Adipose tissue (tissue), 3 donors: ENCODE results near the gene EED. TPM values are rescaled to one million over a fixed set of nuclear protein-coding genes. Genes with fewer than 3 reads are reported as not detected.

Source experiments
- H3K27ac ChIP-seq: one replicate; pipeline ENCODE4 v1.5.1; 2013; ENCODE audit warnings: low read depth, low read length
- WGBS, 3 donors: extraction: QIAGEN DNeasy Blood & Tissue Kit; methylation state at CpG; one replicate each; pipeline ENCODE4 v1.1.7; 2013; 5-methylcytosine and 5-hydroxymethylcytosine counted together
- polyA plus RNA-seq, 3 donors: library from polyadenylated mRNA; stranded (reverse); fragments of 200-250 nt; gene quantifications; one replicate each; pipeline ENCODE4 v1.2.3, GENCODE V29; 2013
- donor health status: healthy with polysubstance abuse.
- donor health status: Bipolar disorder and iron deficiency.
- donor health status: healthy.

EED gene
- polyA plus RNA-seq, 3 donors, result 6.3 to 15.6 (median 9.5) TPM

GRCh38 chr11:86241956-86242535, 2.5 kb upstream of the EED start:
- H3K27ac ChIP-seq, result no peak overlapping the region
- WGBS, 3 donors, result 73 to 87% (median 73%) methylated on average over 4 of the region's 4 CpGs

GRCh38 chr11:86243396-86243795, 1.2 kb upstream of the EED start:
- H3K27ac ChIP-seq, result no peak overlapping the region
- WGBS, 3 donors, result 58 to 80% (median 67%) methylated on average over 2 of the region's 2 CpGs

DNA sequence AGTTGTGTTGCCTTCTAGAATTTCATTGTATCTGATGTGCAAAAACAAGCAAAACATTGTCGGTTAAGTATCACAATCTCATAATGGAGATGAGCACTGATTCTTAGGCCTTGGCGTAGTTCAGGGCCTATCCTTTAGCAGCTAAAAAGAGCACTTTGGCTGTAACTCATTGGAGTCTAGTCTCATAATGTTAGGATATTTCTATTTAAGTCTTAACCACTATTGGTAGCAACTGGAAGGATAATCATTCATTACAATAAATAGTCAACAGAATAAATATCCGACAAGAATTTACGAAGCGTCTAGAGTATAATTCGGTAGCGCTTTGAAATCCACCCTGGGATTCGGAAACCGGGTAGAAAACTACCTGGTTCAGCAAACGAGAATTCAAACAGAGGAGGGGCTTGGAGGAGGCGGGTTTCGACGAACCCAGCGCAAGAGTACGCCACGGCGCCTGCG, 461 bp upstream of the EED start:
- no peak overlapping the region for H3K27ac ChIP-seq
- 1 to 2% (median 1%) methylated on average over 18 of the region's 18 CpGs for WGBS, 3 donors

- 0 to 1% (median 1%) methylated on average over 38 of the region's 38 CpGs for WGBS, 3 donors
- peak overlapping the region; percentile 43 for H3K27ac ChIP-seq
Measured at GRCh38 chr11:86245369-86246292, 1.1 kb downstream of the EED start.

GRCh38 chr11:86246293-86246675, 1.7 kb downstream of the EED start:
- H3K27ac ChIP-seq, result no peak overlapping the region
- WGBS, 3 donors, result 58 to 62% (median 59%) methylated on average over 5 of the region's 5 CpGs

- no peak overlapping the region for H3K27ac ChIP-seq
- WGBS, 3 donors, result 87 to 91% (median 90%) methylated on average over 1 of the region's 1 CpG
Measured at GRCh38 chr11:86247608-86248007, 3.1 kb downstream of the EED start.

GRCh38 chr11:86248609-86249008, 4.1 kb downstream of the EED start:
- 91 to 95% (median 92%) methylated on average over 4 of the region's 4 CpGs for WGBS, 3 donors
- H3K27ac ChIP-seq, result no peak overlapping the region

DNA sequence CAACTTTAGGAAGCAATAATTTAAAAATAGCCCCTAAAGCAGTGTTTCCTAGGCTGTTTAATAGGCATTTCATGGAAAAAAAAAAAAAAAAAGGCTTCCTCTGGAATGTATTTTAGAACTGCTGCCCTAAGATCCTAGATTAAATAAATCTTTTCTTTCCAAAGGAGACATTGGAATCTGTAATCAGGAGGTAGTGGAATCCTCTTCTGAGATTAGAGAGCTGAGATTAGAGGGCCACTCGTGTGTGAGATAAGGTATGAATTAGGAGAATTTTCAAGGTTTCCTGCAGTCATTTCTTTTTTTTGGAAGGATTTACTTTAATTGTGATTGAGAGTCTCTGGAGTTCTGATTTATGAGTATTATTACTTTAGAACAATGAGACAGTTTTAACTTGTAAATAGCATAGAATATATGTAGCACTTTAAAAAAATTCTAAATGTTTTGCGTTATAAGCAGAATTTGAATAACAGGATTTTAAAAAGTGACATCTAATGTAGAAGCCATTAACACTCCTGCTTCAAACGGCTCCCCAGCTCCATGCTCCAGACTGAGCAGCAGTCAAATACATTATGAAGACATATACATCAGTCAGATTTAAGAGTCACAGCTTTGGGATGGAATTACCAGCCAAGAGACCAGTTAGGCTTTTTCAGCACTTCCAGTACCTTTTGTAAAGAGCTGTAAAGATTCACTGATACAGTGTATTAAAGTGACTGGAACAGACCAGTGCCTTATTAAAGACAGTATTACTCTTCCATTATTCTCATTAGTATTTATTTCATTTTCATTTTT, 5.0 kb downstream of the EED start:
- WGBS, 3 donors, result 40 to 56% (median 55%) methylated on average over 3 of the region's 3 CpGs
- H3K27ac ChIP-seq, result no peak overlapping the region

- WGBS, 3 donors, result 69 to 78% (median 70%) methylated on average over 2 of the region's 2 CpGs
- H3K27ac ChIP-seq, result no peak overlapping the region
Measured at GRCh38 chr11:86251345-86251744, 6.8 kb downstream of the EED start.

- WGBS, 3 donors, result 90 to 97% (median 95%) methylated on average over 1 of the region's 1 CpG
Measured at GRCh38 chr11:86255896-86256295, 11.3 kb downstream of the EED start.

GRCh38 chr11:86256608-86257007, 12.1 kb downstream of the EED start:
- no peak overlapping the region for H3K27ac ChIP-seq
- WGBS, 3 donors, result 61 to 77% (median 77%) methylated on average over 6 of the region's 6 CpGs

More at GRCh38 chr11:86255896-86256295, 11.3 kb downstream of the EED start:
- H3K27ac ChIP-seq, result no peak overlapping the region

GRCh38 chr11:86257446-86257845, 12.9 kb downstream of the EED start:
- no peak overlapping the region for H3K27ac ChIP-seq

DNA sequence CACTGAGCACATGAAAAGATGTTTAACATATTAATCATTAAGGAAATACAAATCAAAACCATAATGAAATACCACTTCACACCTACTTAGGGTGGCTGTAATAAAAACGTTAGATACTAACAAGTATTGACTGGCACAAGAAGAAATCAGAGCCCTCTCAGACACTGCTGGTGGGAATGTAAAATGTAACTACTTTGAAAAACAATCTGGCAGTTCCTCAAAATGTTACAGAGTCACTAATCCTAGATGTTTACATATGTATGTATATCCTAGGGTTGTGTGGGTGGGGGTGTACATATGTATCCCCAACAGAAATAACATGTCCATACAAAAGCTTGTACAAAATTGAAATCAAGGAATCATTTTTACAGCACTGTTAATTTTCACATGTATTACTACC, 15.2 kb downstream of the EED start:
- WGBS, 3 donors, result 43 to 49% (median 47%) methylated on average over 1 of the region's 1 CpG
- no peak overlapping the region for H3K27ac ChIP-seq

DNA sequence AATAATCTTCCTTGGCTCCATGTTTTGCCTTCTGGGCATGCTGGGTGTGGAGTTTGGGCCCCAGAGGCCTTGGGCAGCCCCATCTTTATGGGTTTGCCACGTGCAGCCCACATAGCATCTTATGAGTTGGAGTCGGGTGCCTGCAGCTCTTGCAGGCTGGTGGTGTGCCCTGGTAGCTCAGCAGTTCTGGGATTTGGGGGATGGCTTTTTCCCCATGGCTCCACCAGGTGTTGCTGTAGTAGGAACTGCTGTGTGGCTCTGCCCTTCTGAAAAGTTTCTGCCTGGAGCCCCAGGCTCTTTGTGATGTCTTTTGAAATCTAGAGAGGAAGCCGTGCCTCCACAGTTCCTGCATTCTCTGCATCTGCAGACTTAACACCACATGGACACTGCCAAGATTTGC, 16.8 kb downstream of the EED start:
- no peak overlapping the region for H3K27ac ChIP-seq
- 88 to 91% (median 91%) methylated on average over 3 of the region's 3 CpGs for WGBS, 3 donors

DNA sequence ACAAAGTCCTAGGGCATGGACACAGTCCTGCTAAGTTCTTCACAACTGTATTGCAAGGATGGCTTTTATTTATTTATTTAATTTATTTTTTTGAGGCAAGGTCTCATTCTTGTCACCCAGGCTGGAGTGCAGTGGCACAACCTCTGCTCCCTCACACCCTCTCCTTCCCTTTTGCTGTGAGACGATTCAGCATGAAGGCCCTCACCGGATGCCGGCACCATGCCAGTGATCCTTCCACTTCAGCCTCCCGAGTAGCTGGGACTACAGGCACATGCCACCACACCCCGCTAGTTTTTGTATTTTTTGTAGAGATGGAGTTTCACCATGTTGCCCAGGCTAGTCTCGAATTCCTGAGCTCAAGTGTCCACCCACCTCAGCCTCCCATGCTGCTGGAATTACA, 17.8 kb downstream of the EED start:
- H3K27ac ChIP-seq, result no peak overlapping the region
- WGBS, 3 donors, result 95 to 97% (median 96%) methylated on average over 6 of the region's 6 CpGs

DNA sequence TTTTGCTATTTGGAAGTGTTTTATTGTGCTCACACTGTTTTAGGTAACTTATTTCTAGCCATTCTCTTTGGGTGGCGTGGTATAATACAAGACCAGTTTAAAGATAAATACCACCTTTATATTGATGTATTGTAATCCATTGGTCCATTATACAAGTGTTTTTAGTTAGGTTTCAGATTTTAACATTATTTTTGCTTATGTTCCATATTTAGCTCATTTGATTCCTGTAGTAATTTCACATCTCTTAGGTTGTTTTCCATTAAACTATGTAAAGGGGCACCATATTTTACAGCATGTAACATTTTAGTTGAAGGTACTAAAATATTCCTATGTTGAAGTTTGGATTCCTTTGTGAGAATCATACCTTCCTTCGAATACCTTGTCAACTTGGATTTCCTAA, 20.1 kb downstream of the EED start:
- H3K27ac ChIP-seq, result no peak overlapping the region
- WGBS, 3 donors, result 93 to 100% (median 97%) methylated on average over 2 of the region's 2 CpGs

DNA sequence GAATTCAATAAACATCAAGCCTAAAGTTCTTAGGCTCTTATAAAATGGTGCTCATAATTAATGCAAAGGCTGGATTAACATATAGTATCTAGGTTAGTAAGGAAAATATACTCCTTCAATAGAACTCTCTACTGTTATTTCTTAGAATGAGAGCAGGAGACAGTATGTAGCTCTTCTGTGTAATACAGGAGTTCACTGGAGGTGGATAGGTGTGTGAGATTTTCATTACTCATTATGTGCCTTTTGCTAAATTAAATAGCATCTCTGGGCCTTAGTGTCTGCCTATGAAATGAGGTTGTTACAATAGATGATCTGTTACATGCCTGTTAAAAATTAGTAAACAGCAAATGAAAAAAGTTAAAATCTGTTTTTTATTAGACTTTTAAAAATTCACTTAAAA, 20.6 kb downstream of the EED start:
- H3K27ac ChIP-seq, result no peak overlapping the region

DNA sequence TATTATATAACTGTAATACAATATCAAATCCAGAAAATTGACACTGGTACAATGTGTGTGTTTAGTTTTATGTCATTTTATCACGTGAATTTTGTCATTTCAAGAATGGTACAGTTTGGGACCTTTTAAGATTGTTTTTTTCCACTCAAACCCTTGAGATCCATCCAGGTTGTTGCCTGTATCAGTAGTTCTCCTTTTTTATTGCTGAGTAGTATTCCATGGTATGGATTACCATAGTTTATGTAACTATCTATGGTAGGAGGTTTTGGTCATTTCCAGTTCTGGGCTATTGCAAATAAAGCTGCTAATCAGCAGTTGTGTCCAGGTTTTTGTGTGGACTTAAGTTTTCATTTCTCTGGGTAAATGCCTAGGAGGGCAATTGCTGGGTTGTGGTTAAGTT, 25.1 kb downstream of the EED start:
- H3K27ac ChIP-seq, result no peak overlapping the region
- WGBS, 3 donors, result 88 to 97% (median 90%) methylated on average over 1 of the region's 1 CpG

- WGBS, 3 donors, result 88 to 96% (median 94%) methylated on average over 6 of the region's 6 CpGs
- no peak overlapping the region for H3K27ac ChIP-seq
Measured at GRCh38 chr11:86274503-86274902, 29.9 kb downstream of the EED start.
